OCI-LY3 (cell line): ENCODE data around the gene LSM12.

ENCODE experiments used
- CTCF ChIP-seq: fragments of 200-600, 300-600 bp; sonication (generic); IDR thresholded peaks from 2 replicates; pipeline ENCODE4 v1.5.1; 2014; ENCODE audit warnings: antibody characterized with exemption, low read length, low read depth
- EZH2phosphoT487 ChIP-seq: fragments of 200-600 bp; shearing (Covaris generic); IDR thresholded peaks from 2 replicates; pipeline ENCODE4 v1.6.1; 2018; ENCODE audit warnings: antibody characterized with exemption, mixed run types, low read depth

- no peak for TF ChIP-seq CTCF
- TF ChIP-seq EZH2phosphoT487 = no peak
Measured at GRCh38 chr17:44091200-44091997, 24.9 kb upstream of the LSM12 start.
